SK-N-SH treated with all-trans-retinoic acid at 6 μM for 48 hours (cell line): ENCODE results near the gene LHFPL2.

ENCODE experiments used
- ATAC-seq: fragments of 200-7000 bp; cut with Tn5 transposase; 3 replicates; pipeline ENCODE4 v1.9.1; 2020; ENCODE audit warnings: mild to moderate bottlenecking, moderate library complexity
- ARNTL ChIP-seq: fragments of 450-650 bp; formaldehyde crosslinking; IDR thresholded peaks from 2 replicates; pipeline ENCODE4 v1.5.0; 2020; ENCODE audit warnings: low read depth, mild to moderate bottlenecking, moderate library complexity, borderline replicate concordance
- BACH2 ChIP-seq: fragments of 250-450 bp; sonication (Bioruptor Pico); IDR thresholded peaks from 2 replicates; pipeline ENCODE4 v1.9.0; 2021; ENCODE audit warnings: mild to moderate bottlenecking, borderline replicate concordance
- CSRNP3 ChIP-seq: fragments of 250-450 bp; sonication (Bioruptor Pico); IDR thresholded peaks from 2 replicates; pipeline ENCODE4 v1.5.1; 2021; ENCODE audit warnings: mild to moderate bottlenecking, moderate library complexity
- GLIS3 ChIP-seq: fragments of 250-450 bp; sonication (Bioruptor Pico); IDR thresholded peaks from 2 replicates; pipeline ENCODE4 v1.5.0; 2020; ENCODE audit warnings: mild to moderate bottlenecking, moderate library complexity
- PPARA ChIP-seq: fragments of 250-450 bp; sonication (Bioruptor Pico); IDR thresholded peaks from 2 replicates; pipeline ENCODE4 v1.5.0; 2020; ENCODE audit warnings: mild to moderate bottlenecking, borderline replicate concordance
- RARB ChIP-seq: fragments of 250-450 bp; sonication (Bioruptor Pico); IDR thresholded peaks from 2 replicates; pipeline ENCODE4 v1.8.0; 2021; ENCODE audit warnings: mild to moderate bottlenecking, moderate library complexity
- SNAI2 ChIP-seq: fragments of 250-450 bp; sonication (Bioruptor Pico); IDR thresholded peaks from 2 replicates; pipeline ENCODE4 v1.5.0; 2020; ENCODE audit warnings: mild to moderate bottlenecking, moderate library complexity
- TCF4 ChIP-seq: fragments of 250-450 bp; sonication (Bioruptor Pico); IDR thresholded peaks from 2 replicates; pipeline ENCODE4 v1.8.0; 2021; ENCODE audit warnings: mild to moderate bottlenecking, moderate library complexity, borderline replicate concordance
- ZC3H10 ChIP-seq: fragments of 250-450 bp; sonication (Bioruptor Pico); IDR thresholded peaks from 2 replicates; pipeline ENCODE4 v1.5.1; 2021; ENCODE audit warnings: mild to moderate bottlenecking, moderate library complexity
- ZFP3 ChIP-seq: fragments of 250-450 bp; sonication (Bioruptor Pico); IDR thresholded peaks from 2 replicates; pipeline ENCODE4 v1.5.0; 2020; ENCODE audit warnings: mild to moderate bottlenecking, moderate library complexity
- ZNF70 ChIP-seq: fragments of 450-650 bp; formaldehyde crosslinking; IDR thresholded peaks from 2 replicates; pipeline ENCODE4 v1.5.0; 2020; ENCODE audit warnings: mild to moderate bottlenecking, moderate library complexity
- ZNF8 ChIP-seq: fragments of 450-650 bp; formaldehyde crosslinking; IDR thresholded peaks from 2 replicates; pipeline ENCODE4 v1.5.0; 2020; ENCODE audit warnings: mild to moderate bottlenecking, moderate library complexity
- TF ChIP-seq, protein P1 (sequence below): fragments of 250-450 bp; sonication (Bioruptor Pico); IDR thresholded peaks from 2 replicates; pipeline ENCODE4 v1.5.1; 2020; ENCODE audit warnings: low read depth, mild to moderate bottlenecking, moderate library complexity
- TF ChIP-seq, protein P2 (sequence below): fragments of 250-450 bp; sonication (Bioruptor Pico); IDR thresholded peaks from 2 replicates; pipeline ENCODE4 v1.8.0; 2020; ENCODE audit warnings: mild to moderate bottlenecking, moderate library complexity, borderline replicate concordance
- TF ChIP-seq, protein P3 (sequence below): fragments of 250-450 bp; sonication (Bioruptor Pico); IDR thresholded peaks from 2 replicates; pipeline ENCODE4 v1.5.0; 2020; ENCODE audit warnings: mild to moderate bottlenecking, moderate library complexity

Gene LHFPL2

DNA sequence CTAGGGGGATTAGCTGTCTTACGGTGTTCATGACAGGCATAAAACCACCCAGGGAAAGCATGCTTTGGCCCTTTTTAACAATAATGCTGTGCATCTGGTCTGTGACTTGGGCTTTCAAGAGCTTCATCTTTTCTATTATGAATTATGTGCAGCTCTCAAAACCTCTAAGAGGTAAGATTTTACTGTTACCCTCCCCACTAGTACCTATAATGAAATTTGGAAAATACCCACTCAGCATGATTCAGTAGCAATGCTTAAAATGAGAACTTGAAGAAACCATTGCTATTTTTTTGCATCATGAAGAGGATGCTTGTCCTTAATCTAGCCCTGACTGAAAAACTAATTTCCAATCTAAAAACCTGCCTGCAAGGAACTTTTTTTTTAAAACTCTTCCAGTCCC, 5.8 kb upstream of the LHFPL2 start:
- ATAC-seq = no peak
- TF ChIP-seq, protein P1, sequence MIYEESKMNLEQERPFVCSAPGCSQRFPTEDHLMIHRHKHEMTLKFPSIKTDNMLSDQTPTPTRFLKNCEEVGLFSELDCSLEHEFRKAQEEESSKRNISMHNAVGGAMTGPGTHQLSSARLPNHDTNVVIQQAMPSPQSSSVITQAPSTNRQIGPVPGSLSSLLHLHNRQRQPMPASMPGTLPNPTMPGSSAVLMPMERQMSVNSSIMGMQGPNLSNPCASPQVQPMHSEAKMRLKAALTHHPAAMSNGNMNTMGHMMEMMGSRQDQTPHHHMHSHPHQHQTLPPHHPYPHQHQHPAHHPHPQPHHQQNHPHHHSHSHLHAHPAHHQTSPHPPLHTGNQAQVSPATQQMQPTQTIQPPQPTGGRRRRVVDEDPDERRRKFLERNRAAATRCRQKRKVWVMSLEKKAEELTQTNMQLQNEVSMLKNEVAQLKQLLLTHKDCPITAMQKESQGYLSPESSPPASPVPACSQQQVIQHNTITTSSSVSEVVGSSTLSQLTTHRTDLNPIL (CRISPR knock-in tag) = no peak
- TF ChIP-seq, protein P2, sequence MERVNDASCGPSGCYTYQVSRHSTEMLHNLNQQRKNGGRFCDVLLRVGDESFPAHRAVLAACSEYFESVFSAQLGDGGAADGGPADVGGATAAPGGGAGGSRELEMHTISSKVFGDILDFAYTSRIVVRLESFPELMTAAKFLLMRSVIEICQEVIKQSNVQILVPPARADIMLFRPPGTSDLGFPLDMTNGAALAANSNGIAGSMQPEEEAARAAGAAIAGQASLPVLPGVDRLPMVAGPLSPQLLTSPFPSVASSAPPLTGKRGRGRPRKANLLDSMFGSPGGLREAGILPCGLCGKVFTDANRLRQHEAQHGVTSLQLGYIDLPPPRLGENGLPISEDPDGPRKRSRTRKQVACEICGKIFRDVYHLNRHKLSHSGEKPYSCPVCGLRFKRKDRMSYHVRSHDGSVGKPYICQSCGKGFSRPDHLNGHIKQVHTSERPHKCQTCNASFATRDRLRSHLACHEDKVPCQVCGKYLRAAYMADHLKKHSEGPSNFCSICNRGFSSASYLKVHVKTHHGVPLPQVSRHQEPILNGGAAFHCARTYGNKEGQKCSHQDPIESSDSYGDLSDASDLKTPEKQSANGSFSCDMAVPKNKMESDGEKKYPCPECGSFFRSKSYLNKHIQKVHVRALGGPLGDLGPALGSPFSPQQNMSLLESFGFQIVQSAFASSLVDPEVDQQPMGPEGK (CRISPR knock-in tag) = no peak
- TF ChIP-seq ZC3H10 (CRISPR knock-in tag) (no peak), GLIS3 (CRISPR knock-in tag) (no peak)

- no peak for ATAC-seq
- TF ChIP-seq, protein P1 (CRISPR knock-in tag) = no peak
- TF ChIP-seq, all 23 proteins: peak for 0
These were observed 5.3 kb upstream of the LHFPL2 start for GRCh38 chr5:78653681-78654366.

DNA sequence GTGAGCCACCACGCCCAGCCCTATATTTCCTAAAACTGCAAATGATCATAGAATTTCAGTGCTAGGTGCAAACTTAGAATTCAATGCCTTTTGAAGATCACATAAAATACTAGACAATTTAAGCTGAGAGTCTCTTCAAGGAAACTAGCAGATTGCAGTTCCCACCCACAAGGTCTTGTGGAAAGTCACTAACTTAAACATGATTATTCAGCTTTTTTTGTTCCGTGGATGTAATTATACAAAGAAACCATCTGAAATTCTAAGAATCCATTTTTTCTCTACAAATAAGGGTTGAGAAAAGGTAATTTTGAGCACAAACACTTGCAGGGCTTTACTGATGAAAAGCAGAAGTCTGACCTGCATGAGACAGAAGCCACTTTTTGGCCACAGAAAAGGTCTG, 4.5 kb upstream of the LHFPL2 start:
- no peak for ATAC-seq
- TF ChIP-seq TCF4 (CRISPR knock-in tag) (no peak), SNAI2 (no peak), CSRNP3 (CRISPR knock-in tag) (no peak), ZFP3 (no peak), ZNF70 (CRISPR knock-in tag) (no peak), ARNTL (CRISPR knock-in tag) (no peak), PPARA (CRISPR knock-in tag) (no peak), BACH2 (CRISPR knock-in tag) (no peak), ZNF8 (CRISPR knock-in tag) (no peak), RARB (CRISPR knock-in tag) (no peak), GLIS3 (CRISPR knock-in tag) (no peak)
- TF ChIP-seq, protein P3, sequence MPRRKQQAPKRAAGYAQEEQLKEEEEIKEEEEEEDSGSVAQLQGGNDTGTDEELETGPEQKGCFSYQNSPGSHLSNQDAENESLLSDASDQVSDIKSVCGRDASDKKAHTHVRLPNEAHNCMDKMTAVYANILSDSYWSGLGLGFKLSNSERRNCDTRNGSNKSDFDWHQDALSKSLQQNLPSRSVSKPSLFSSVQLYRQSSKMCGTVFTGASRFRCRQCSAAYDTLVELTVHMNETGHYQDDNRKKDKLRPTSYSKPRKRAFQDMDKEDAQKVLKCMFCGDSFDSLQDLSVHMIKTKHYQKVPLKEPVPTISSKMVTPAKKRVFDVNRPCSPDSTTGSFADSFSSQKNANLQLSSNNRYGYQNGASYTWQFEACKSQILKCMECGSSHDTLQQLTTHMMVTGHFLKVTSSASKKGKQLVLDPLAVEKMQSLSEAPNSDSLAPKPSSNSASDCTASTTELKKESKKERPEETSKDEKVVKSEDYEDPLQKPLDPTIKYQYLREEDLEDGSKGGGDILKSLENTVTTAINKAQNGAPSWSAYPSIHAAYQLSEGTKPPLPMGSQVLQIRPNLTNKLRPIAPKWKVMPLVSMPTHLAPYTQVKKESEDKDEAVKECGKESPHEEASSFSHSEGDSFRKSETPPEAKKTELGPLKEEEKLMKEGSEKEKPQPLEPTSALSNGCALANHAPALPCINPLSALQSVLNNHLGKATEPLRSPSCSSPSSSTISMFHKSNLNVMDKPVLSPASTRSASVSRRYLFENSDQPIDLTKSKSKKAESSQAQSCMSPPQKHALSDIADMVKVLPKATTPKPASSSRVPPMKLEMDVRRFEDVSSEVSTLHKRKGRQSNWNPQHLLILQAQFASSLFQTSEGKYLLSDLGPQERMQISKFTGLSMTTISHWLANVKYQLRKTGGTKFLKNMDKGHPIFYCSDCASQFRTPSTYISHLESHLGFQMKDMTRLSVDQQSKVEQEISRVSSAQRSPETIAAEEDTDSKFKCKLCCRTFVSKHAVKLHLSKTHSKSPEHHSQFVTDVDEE (CRISPR knock-in tag) = no peak
- TF ChIP-seq, protein P1 (CRISPR knock-in tag) = no peak

DNA sequence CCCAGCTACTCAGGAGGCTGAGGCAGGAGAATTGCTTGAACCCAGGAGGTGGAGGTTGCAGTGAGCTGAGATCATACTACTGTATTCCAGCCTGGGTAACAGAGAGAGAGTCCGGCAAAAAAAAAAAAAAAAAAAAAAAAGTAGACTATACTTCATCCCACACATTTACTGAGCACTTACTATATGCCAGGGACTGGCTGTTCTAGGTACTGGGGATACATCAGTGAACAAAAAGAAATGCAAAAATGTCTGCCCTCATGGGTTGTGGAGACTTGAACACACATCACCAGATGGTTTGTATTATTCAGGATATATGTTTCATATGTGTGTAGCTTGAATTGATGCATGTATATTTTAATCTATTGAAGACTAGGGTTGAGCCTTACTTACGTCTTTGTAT, 2.9 kb upstream of the LHFPL2 start:
- no peak for TF ChIP-seq GLIS3 (CRISPR knock-in tag)
- TF ChIP-seq, protein P1 (CRISPR knock-in tag) = no peak
- ATAC-seq = no peak
